ENCODE measurements around the gene CNOT2.

DNA sequence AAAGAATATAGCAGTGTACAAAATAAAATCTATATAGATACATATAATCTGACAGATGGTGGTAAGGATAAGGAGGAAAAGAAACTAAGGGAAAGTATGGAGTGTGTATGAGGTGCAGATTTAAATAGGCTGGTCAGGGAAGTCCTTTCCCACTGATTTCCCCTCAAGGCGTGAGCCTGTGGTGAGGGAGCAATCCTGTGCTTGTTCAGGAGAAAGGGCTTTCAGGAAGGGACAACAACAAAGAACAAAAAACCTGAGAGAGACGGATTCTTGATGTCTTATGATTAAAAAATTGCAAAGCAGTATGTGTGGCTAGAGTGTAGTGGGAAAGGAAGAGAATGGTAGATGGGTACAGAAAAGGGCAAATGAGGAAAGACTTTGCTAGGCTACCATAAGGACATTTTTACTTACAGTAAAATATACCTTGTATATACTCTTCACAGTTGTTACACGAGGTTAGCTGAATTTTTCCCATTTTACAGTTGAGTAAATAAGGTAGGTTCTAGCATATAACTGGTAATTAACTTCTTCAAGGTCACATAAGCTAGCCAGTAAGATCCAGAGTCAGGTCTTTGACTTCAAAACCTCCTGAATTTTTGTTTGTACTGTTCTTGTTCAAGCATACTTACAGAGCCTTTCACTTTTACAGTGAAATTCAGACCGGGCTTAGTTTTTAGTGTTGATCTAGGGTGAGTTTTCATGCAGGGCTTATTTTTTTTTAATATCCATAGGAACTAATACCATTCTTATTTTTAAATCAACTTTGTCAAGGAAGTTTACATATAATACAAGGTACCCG, 15.6 kb downstream of the CNOT2 start:
- TF ChIP-seq CTCF (IDR thresholded peaks at IDR 0.05; ENCODE audit: insufficient read depth, low read depth, low read length): no peak
- no peak for TF ChIP-seq EZH2 (IDR thresholded peaks at IDR 0.05; ENCODE audit: insufficient read depth, low read length)

Measured in astrocyte (in vitro differentiated cells and primary cell).